Right atrium auricular region (tissue), 2 donors: ENCODE data around the gene LAMB1. TPM values are rescaled to one million over a fixed set of nuclear protein-coding genes. Genes with fewer than 3 reads are reported as not detected.

ENCODE experiments used
- DNase-seq: peaks from one replicate; pipeline ENCODE4 v3.0.0-alpha.2; 2019; ENCODE audit warnings: low spot score
- H3K27ac ChIP-seq, 2 donors: fragments of 200-600 bp; sonication (generic); 1 replicate in 1 of 2; 2 replicates in 1 of 2; pipeline ENCODE4 v1.5.1; 2016 to 2019
- H3K27me3 ChIP-seq, 2 donors: fragments of 200-600 bp; sonication (generic); one replicate each; pipeline versions ENCODE4 v1.5.1 to v1.6.0; 2017 to 2019
- H3K36me3 ChIP-seq: fragments of 200-600 bp; sonication (generic); one replicate; pipeline ENCODE4 v1.5.1; 2016
- H3K4me1 ChIP-seq, 2 donors: fragments of 200-600 bp; sonication (generic); one replicate each; pipeline versions ENCODE4 v1.5.1 to v1.6.0; 2017 to 2019
- H3K4me3 ChIP-seq, 2 donors: fragments of 200-600 bp; sonication (generic); 1 replicate in 1 of 2; 2 replicates in 1 of 2; pipeline ENCODE4 v1.5.1; 2017 to 2019; ENCODE audit warnings: mild to moderate bottlenecking in 1 of 2, moderate library complexity in 1 of 2
- H3K9me3 ChIP-seq, 2 donors: fragments of 200-600 bp; sonication (generic); one replicate each; pipeline ENCODE4 v1.5.1; 2019
- CTCF ChIP-seq, 2 donors: fragments of 200-600 bp; sonication (generic); IDR thresholded peaks; one replicate each; pipeline ENCODE4 v1.5.1; 2019; ENCODE audit warnings: antibody characterized with exemption in 2 of 2
- total RNA-seq, 2 donors: library from RNA; depleted of rRNA; stranded (reverse); fragments of >200 nt; gene quantifications; one replicate each; pipeline ENCODE4 v1.1.0, GENCODE V29; 2016

LAMB1 gene
- total RNA-seq, 2 donors from 2014 or later = 52.2 to 60.7 TPM

DNA sequence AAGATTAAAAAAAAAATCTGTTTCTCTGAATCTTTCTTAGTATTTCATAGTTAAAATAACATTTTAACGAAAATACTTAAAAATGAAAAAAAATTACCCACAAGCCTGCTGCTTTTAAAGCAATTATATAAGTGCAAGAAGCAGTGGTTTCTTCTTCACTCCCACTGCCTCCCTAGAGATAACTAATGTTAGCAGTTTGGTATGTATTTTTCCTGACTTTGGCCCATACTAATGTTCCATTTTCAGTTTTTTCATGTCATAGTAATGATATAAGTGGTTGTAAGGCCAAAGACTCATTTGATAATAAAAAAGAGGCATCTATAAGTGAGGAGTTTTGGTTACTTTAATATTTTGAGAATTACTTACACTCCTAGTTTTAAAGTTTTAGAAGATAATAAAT lies 24.3 kb upstream of the LAMB1 start:
- no peak overlapping the region for H3K27ac ChIP-seq

GRCh38 chr7:108026647-108027046 lies 23.7 kb upstream of the LAMB1 start:
- no peak for TF ChIP-seq CTCF (IDR thresholded peaks at IDR 0.05)
- no peak overlapping the region for H3K27ac ChIP-seq
- no peaks in the 10 kb centered on the region for H3K9me3 ChIP-seq

More for the DNA sequence above, 24.3 kb upstream of the LAMB1 start:
- H3K36me3 ChIP-seq = no peaks in the 10 kb centered on the region
- H3K4me3 ChIP-seq = no peak overlapping the region
- no peak for DNase-seq
- H3K27me3 ChIP-seq = no peaks in the 10 kb centered on the region
- TF ChIP-seq CTCF (IDR thresholded peaks at IDR 0.05) = no peak
- H3K4me1 ChIP-seq = no peaks in the 10 kb centered on the region
- H3K9me3 ChIP-seq = no peaks in the 10 kb centered on the region

DNA sequence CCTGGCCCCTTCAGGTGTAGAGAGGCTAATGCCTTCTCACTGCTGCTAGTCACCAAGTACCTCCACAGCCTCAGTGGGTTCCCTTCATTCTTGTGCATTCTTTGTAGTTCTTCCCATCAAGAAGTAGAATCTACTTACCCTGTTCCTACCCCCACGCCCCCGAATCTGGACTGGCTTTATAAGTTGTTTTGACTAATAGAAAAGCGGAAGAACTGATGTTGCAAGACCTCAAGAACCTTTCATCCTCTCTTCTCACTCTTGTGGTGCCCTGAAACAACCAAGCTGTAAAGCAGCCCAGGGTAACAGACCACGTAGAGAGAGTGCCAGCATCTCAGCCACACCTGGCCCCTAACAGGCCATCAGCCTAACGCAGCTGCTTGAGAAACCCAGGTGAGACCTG lies 23.2 kb upstream of the LAMB1 start:
- Histone ChIP-seq H3K27ac (no peak overlapping the region), H3K4me3 (no peak overlapping the region), H3K36me3 (no peaks in the 10 kb centered on the region), H3K9me3 (no peaks in the 10 kb centered on the region), H3K4me1 (no peaks in the 10 kb centered on the region), H3K27me3 (no peaks in the 10 kb centered on the region)
- TF ChIP-seq CTCF (IDR thresholded peaks at IDR 0.05) = no peak
- DNase-seq = no peak

More at GRCh38 chr7:108026647-108027046, 23.7 kb upstream of the LAMB1 start:
- Histone ChIP-seq H3K4me3 (no peak overlapping the region), H3K36me3 (no peaks in the 10 kb centered on the region), H3K4me1 (no peaks in the 10 kb centered on the region), H3K27me3 (no peaks in the 10 kb centered on the region)
- DNase-seq = no peak

GRCh38 chr7:108024538-108024937 lies 21.6 kb upstream of the LAMB1 start:
- Histone ChIP-seq H3K4me3 (no peak overlapping the region), H3K27me3 (no peaks in the 10 kb centered on the region), H3K36me3 (no peaks in the 10 kb centered on the region), H3K9me3 (no peaks in the 10 kb centered on the region), H3K4me1 (no peaks in the 10 kb centered on the region), H3K27ac (no peak overlapping the region)
- no peak for TF ChIP-seq CTCF (IDR thresholded peaks at IDR 0.05)
- DNase-seq = no peak

DNA sequence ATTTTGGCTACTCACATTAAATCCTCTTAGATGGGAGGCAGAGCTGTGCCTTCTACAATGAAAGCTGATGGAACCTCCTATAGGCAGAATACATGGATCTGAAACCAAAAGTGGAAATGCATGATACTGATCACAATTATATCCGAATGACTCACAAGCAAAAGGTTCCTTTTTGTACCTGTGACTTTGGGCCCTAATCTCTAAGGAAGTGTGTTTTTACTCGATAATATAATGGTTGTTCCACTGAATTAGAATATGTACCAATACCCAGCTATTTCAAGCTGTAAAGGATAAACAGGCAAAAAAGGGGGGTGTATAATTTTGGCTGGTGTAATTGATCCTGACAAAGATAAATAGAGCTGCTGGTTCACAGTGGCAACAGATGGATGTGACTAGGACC lies 17.6 kb upstream of the LAMB1 start:
- Histone ChIP-seq H3K4me3 (no peak overlapping the region), H3K27ac (no peak overlapping the region), H3K27me3 (no peaks in the 10 kb centered on the region), H3K9me3 (no peaks in the 10 kb centered on the region), H3K36me3 (no peaks in the 10 kb centered on the region), H3K4me1 (no peaks in the 10 kb centered on the region)
- DNase-seq = no peak
- TF ChIP-seq CTCF (IDR thresholded peaks at IDR 0.05) = no peak

DNA sequence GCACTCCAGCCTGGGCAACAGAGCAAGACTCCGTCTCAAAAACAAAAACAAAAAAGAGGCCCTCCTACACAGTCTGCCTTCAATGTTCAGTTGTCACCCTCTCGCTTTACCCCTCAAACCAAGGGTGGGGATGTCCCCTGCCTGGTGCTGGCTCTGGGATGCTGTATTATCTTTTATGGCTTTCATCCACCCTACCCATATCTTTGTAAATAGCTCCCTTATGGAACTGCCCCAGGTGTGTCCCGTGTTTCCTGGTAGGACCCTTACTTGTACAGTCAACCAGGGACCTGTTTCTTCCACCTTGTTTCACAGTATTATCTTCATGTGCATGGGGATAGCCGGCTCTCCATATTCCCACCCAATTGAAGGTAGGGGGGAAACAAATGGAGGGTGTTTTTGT lies 15.7 kb upstream of the LAMB1 start:
- no peak for DNase-seq
- Histone ChIP-seq H3K9me3 (no peaks in the 10 kb centered on the region), H3K27me3 (no peaks in the 10 kb centered on the region), H3K4me3 (no peak overlapping the region), H3K4me1 (no peaks in the 10 kb centered on the region), H3K27ac (no peak overlapping the region), H3K36me3 (no peaks in the 10 kb centered on the region)
- no peak for TF ChIP-seq CTCF (IDR thresholded peaks at IDR 0.05)
